Esophagus muscularis mucosa (tissue), 4 donors: ENCODE results near the gene PTPN12. TPM values are rescaled to one million over a fixed set of nuclear protein-coding genes. Genes with fewer than 3 reads are reported as not detected.

Source experiments
- DNase-seq: peaks from one replicate; pipeline ENCODE4 v3.0.0-alpha.2; 2017; ENCODE audit errors: extremely low spot score
- H3K27ac ChIP-seq, 4 donors: fragments of 200-600 bp; sonication (generic); replicated peaks in 1 of 4; 1 replicate in 3 of 4; 2 replicates in 1 of 4; pipeline ENCODE4 v1.5.1; 2016 to 2019; ENCODE audit warnings: mild to moderate bottlenecking in 1 of 4
- H3K27me3 ChIP-seq, 4 donors: fragments of 200-600 bp; sonication (generic); one replicate each; pipeline versions ENCODE4 v1.5.1 to v1.6.0; 2016 to 2019
- H3K36me3 ChIP-seq, 4 donors: fragments of 200-600 bp; sonication (generic); one replicate each; pipeline ENCODE4 v1.5.1; 2016 to 2019
- H3K4me1 ChIP-seq, 4 donors: fragments of 200-600 bp; sonication (generic); one replicate each; pipeline ENCODE4 v1.5.1; 2016 to 2019
- H3K4me3 ChIP-seq, 4 donors: fragments of 200-600 bp; sonication (generic); 1 replicate in 2 of 4; 2 replicates in 2 of 4; pipeline ENCODE4 v1.5.1; 2016 to 2019; ENCODE audit warnings: mild to moderate bottlenecking in 4 of 4, moderate library complexity in 1 of 4
- H3K9me3 ChIP-seq, 4 donors: fragments of 200-600 bp; sonication (generic); 1 replicate in 3 of 4; 2 replicates in 1 of 4; pipeline ENCODE4 v1.5.1; 2016 to 2019
- EP300 ChIP-seq: sonication (generic); formaldehyde crosslinking; IDR thresholded peaks from one replicate; pipeline ENCODE4 v1.6.1; 2017; ENCODE audit warnings: antibody characterized with exemption
- POLR2A ChIP-seq: fragments of 450-650 bp; IDR thresholded peaks from one replicate; pipeline ENCODE4 v1.6.1; 2017; ENCODE audit warnings: antibody characterized with exemption, moderate library complexity, mild to moderate bottlenecking, low read depth
- POLR2AphosphoS5 ChIP-seq, 2 donors: sonication (generic); formaldehyde crosslinking; IDR thresholded peaks; one replicate each; pipeline ENCODE4 v1.6.1; 2017; ENCODE audit warnings: antibody characterized with exemption in 2 of 2
- WGBS: methylation state at CpG from one replicate; pipeline ENCODE4 v1.1.5; 2018; 5-methylcytosine and 5-hydroxymethylcytosine counted together
- intact Hi-C: fragments of 100-400 bp; cut with DNase I; formaldehyde crosslinking; loops from one replicate; pipeline ENCODE4 v1.15.1; 2023
- total RNA-seq, 4 donors: library from RNA; depleted of rRNA; stranded (reverse); fragments of >200 nt; gene quantifications; one replicate each; pipeline versions ENCODE4 v1.1.0 to v1.2.1, GENCODE V29; 2016
- TF ChIP-seq, protein P1 (sequence below), 3 experiments: fragments of 200-600 bp in 2 of 3; fragments of 450-650 bp in 1 of 3; sonication (generic) in 2 of 3; IDR thresholded peaks; one replicate each; pipeline ENCODE4 v1.5.1; 2017 to 2019; ENCODE audit warnings: antibody characterized with exemption in 3 of 3, mild to moderate bottlenecking in 2 of 3, moderate library complexity in 1 of 3

PTPN12 gene
- total RNA-seq, 4 donors from 2014 or later = 89.1 to 126 (median 98.4) TPM

DNA sequence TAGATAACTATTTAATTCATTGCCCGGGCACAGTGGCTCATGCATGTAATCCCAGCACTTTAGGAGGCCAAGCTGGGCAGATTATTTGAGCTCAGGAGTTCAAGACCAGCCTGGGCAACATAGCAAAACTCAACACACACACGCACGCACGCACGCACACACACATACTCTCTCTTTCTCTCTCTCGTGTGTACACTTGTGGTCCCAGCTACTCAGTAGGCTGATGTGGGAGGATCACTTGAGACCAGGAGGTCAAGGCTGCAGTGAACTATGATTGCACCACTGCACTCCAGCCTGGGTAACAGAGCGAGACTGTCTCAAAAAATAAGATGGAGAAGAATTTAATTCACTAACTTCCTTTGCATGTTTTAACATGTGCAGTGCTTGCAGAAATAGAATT, 38.1 kb downstream of the PTPN12 start:
- Histone ChIP-seq H3K9me3 (no peaks in the 10 kb centered on the region), H3K36me3 (peaks cover 3 to 54% (median 35%) of the 10 kb centered on the region in 4 donors), H3K27ac (no peak overlapping the region), H3K4me1 (peaks cover 0 to 21% (median 15%) of the 10 kb centered on the region in 4 donors), H3K27me3 (no peaks in the 10 kb centered on the region), H3K4me3 (no peak overlapping the region)
- TF ChIP-seq EP300 (no peak), POLR2AphosphoS5 (IDR thresholded peaks at IDR 0.05) (no peak), POLR2A (no peak)
- TF ChIP-seq, protein P1, sequence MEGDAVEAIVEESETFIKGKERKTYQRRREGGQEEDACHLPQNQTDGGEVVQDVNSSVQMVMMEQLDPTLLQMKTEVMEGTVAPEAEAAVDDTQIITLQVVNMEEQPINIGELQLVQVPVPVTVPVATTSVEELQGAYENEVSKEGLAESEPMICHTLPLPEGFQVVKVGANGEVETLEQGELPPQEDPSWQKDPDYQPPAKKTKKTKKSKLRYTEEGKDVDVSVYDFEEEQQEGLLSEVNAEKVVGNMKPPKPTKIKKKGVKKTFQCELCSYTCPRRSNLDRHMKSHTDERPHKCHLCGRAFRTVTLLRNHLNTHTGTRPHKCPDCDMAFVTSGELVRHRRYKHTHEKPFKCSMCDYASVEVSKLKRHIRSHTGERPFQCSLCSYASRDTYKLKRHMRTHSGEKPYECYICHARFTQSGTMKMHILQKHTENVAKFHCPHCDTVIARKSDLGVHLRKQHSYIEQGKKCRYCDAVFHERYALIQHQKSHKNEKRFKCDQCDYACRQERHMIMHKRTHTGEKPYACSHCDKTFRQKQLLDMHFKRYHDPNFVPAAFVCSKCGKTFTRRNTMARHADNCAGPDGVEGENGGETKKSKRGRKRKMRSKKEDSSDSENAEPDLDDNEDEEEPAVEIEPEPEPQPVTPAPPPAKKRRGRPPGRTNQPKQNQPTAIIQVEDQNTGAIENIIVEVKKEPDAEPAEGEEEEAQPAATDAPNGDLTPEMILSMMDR (IDR thresholded peaks at IDR 0.05) = no peak
- intact Hi-C loops = no loop called here
- no peak for DNase-seq
- 93% methylated on average over 7 of the region's 7 CpGs for WGBS

DNA sequence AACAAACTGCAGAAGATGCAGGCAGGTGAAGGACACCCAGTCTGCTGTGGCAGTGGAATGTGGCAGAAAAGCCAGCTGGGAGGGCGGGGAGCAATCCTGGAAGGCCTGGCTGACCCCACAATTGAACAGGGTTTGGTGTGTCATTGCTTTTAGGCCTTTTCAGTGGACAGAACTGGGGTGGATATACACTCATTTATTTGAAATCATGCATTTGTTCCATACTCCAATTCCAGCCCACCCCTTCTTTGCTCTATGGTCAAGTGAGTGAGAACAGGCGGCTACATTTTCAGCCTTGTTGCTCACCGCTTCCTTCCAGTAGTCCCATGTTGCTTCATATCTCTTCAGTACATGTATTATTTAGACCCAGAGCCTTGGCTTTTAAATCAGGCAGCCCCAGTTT, 39.8 kb downstream of the PTPN12 start:
- intact Hi-C loops = no loop called here
- no peak for TF ChIP-seq EP300
- TF ChIP-seq POLR2A = no peak
- TF ChIP-seq, protein P1 (IDR thresholded peaks at IDR 0.05) = no peak
- no peak for TF ChIP-seq POLR2AphosphoS5 (IDR thresholded peaks at IDR 0.05)
- H3K27me3 ChIP-seq = no peaks in the 10 kb centered on the region
- no peak overlapping the region for H3K27ac ChIP-seq
- H3K4me3 ChIP-seq = no peak overlapping the region
- H3K4me1 ChIP-seq = peaks cover 0 to 18% (median 10%) of the 10 kb centered on the region in 4 donors
- WGBS = 100% methylated on average over 3 of the region's 3 CpGs
- H3K36me3 ChIP-seq = peaks cover 3 to 57% (median 31%) of the 10 kb centered on the region in 4 donors
- DNase-seq = no peak
- no peaks in the 10 kb centered on the region for H3K9me3 ChIP-seq

DNA sequence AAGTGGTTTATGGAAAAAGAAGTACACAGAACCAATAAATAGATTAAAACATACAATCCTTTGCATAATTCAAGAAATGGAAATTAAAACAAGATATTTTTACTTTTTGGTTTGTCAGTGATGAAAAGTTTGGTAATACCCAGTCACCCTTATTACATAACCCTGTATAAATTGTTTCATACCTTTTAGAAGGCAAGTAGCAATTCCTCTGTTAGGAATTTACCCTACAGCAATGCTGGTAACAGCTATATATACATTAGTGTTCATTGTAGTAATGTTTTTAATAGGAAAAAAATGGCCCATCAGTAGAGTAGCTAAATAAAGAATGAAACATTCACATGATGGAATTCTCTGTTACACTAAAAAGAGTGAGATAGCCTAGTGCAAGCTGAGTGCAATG, 42.7 kb downstream of the PTPN12 start:
- peaks cover 0 to 24% (median 14%) of the 10 kb centered on the region in 4 donors for H3K4me1 ChIP-seq
- H3K36me3 ChIP-seq = peaks cover 3 to 45% (median 14%) of the 10 kb centered on the region in 4 donors
- intact Hi-C loops = no loop called here
- H3K4me3 ChIP-seq = no peak overlapping the region
- H3K27me3 ChIP-seq = no peaks in the 10 kb centered on the region
- no peak for TF ChIP-seq POLR2AphosphoS5 (IDR thresholded peaks at IDR 0.05)
- TF ChIP-seq POLR2A = no peak
- TF ChIP-seq EP300 = no peak
- TF ChIP-seq, protein P1 (IDR thresholded peaks at IDR 0.05) = no peak
- no peak for DNase-seq
- H3K9me3 ChIP-seq = no peaks in the 10 kb centered on the region
- H3K27ac ChIP-seq = no peak overlapping the region

DNA sequence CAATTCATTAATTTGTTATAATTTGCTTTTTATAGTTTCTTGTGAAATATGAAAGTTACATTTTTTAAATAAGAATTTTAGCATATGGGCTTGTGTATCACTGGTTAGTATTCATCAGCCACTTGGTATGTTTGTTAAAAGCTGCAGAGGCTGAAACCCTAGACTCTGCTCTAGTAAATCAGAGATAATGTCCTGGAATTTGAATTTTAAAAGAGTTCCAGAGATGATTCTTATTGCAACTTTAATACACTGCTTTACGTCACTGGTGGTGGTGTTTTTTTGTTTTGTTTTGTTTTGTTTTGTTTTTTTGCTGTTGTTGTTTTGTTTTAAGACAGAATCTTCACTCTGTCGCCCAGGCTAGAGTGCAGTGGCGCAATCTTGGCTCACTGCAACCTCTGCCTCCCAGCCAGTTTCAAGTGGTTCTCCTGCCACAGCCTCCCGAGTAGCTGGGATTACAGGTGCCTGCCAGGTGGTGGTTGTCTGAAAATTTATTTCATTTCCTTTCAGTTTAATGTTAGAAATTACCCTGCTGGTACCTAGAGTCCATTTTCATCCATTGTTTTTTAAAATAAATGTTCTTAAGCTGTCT, 43.8 kb downstream of the PTPN12 start:
- Histone ChIP-seq H3K4me1 (peaks cover 0 to 24% (median 14%) of the 10 kb centered on the region in 4 donors), H3K36me3 (peaks cover 0 to 40% (median 21%) of the 10 kb centered on the region in 4 donors), H3K4me3 (no peak overlapping the region), H3K9me3 (no peaks in the 10 kb centered on the region), H3K27me3 (no peaks in the 10 kb centered on the region), H3K27ac (no peak overlapping the region)
- intact Hi-C loops = no loop called here
- TF ChIP-seq EP300 (no peak), POLR2AphosphoS5 (IDR thresholded peaks at IDR 0.05) (no peak), POLR2A (no peak)
- TF ChIP-seq, protein P1 (IDR thresholded peaks at IDR 0.05) = no peak
- 93% methylated on average over 4 of the region's 4 CpGs for WGBS
- DNase-seq = no peak

DNA sequence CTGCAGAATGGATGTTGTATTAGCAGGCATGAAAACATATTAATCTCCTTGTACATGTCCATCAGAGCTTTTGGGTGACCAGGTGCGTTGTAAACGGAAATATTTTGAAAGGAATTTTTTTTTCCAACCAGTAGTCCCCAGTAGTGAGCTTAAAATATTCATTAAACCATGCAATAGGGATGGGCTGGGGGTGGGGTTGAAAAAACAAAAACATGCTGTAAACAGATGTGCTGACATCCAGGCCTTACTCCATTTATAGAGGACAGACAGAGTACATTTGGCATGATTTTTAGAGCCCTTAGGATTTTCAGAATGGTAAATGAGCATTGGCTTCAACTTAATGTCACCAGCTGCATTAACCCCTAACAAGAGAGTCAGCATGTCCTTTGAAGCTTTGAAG, 50.2 kb downstream of the PTPN12 start:
- Histone ChIP-seq H3K27me3 (no peaks in the 10 kb centered on the region), H3K4me3 (no peak overlapping the region), H3K36me3 (peaks cover 5 to 58% (median 34%) of the 10 kb centered on the region in 4 donors), H3K4me1 (peaks cover 4 to 11% (median 8%) of the 10 kb centered on the region in 4 donors), H3K27ac (no peak overlapping the region), H3K9me3 (no peaks in the 10 kb centered on the region)
- intact Hi-C loops = no loop called here
- no peak for DNase-seq
- 79% methylated on average over 2 of the region's 2 CpGs for WGBS
- no peak for TF ChIP-seq EP300
- TF ChIP-seq, protein P1 (IDR thresholded peaks at IDR 0.05) = no peak
- no peak for TF ChIP-seq POLR2AphosphoS5 (IDR thresholded peaks at IDR 0.05)
- TF ChIP-seq POLR2A = no peak
